NCI-H128 (cell line): Measurements from ENCODE around the gene PPP1R10.

Experiments
- DNase-seq: peaks from one replicate; lab custom pipeline; 2025; ENCODE audit not compliant: unreplicated experiment; lab: John Stamatoyannopoulos, UW

The PPP1R10 gene

DNA sequence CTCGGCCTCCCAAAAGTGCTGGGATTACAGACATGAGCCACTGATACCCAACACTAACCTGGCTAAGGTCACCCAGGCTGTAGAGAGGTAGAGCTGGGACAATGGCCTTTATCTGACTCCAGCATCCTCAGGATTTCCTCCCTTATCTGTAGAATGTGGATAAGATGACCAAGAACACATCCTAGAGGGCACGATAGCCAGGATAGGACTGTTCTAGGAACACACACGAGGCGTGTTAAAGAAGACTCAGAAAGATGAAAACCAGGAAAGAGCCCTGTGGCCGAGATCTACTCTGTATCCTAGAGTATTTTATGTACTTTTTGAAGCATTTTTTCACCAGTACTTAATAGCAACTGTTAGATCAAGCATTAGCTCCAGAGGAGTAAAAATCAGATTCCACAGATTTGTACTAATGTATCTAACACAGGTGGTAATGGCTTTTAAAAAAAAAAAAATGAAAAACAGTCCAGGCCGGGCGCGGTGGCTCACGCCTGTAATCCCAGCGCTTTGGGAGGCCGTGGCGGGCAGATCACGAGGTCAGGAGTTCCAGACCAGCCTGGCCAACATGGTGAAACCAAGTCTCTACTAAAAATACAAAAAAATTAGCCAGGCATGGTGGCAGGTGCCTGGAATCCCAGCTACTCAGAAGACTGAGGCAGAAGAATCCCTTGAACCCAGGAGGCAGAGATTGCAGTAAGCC, 17.3 kb downstream of the PPP1R10 start:
- DNase-seq, result no peak

DNA sequence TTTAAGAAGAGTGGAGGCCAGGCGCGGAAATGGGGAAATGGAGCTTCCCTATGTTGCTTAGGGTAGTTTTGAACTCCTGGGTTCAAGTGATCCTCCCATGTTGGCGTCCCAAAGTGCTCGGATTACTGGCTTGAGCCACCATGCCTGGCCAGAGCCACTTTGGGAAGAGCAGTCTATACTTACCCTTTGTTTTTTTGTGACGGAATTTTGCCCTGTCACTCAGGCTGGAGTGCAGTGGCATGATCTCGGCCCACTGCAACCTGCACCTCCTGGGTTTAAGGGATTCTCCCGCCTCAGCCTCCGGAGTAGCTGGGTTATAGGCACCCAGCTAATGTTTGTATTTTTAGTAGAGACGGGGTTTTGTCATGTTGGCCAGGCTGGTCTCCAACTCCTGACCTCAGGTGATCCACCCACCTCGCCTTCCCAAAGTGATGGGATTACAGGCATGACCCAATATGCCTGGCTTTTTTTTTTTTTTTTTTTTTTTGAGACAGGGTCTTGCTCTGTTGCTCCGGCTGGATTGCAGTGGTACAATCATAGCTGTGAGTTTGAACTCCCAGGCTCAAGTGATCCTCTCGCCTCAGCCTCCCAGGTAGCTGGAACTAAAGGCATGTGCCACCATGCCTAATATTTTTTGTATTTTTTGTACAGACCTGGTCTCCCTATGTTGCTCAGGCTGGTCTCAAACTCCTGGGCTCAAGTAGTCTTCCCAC, 18.0 kb downstream of the PPP1R10 start:
- DNase-seq, result no peak

DNA sequence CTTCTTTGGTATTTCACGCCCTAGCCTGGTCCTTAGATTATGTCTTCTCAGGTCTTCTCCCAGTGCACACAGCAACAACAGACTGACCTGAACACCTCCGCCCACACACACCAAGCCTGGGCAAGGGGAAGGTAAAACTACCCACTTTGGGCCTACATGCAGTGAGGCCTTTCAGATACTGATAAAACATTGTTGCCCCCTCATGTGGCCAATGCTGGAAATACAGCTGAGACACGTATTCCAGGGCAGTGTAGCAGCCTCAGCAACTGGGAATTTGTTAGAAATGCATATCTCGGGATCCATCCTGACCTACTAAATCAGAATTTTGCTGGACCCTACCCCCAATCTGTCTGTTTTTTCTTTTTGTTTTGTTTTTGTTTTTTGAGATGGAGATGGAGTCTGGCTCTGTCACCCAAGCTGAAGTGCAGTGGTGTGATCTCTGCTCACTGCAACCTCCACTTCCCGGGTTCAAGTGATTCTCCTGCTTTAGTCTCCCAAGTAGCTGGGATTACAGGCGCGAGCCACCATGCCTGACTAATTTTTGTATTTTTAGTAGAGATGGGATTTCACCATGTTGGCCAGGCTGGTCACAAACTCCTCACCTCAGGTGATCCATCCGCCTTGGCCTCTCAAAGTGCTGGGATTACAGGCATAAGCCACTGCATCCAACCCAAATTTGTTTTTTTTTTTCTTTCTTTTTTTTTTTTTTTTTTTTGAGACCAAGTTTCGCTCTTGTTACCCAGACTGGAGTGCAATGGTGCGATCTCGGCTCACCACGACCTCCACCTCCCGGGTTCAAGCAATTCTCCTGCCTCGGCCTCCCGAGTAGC, 19.5 kb downstream of the PPP1R10 start:
- DNase-seq, result peak; percentile 37

DNA sequence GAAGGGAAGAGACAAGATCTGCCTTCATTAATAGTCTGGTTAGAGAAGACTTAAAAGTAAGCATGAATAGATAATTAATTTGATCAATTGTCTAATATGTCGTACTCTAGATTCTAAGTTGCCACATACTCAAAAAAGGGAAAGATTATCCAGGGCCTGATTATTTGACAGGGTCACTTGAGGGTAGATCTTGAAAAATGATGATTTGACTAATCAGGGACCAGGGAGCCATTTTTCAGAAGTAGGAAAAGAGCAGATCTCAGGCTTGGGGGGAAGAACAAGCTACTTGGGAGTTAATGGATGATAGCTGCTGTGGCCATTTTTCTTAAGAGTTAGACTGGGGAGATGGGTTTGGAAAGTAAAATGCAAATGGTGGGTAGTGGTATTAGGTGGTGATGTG, 24.8 kb downstream of the PPP1R10 start:
- DNase-seq, result no peak

DNA sequence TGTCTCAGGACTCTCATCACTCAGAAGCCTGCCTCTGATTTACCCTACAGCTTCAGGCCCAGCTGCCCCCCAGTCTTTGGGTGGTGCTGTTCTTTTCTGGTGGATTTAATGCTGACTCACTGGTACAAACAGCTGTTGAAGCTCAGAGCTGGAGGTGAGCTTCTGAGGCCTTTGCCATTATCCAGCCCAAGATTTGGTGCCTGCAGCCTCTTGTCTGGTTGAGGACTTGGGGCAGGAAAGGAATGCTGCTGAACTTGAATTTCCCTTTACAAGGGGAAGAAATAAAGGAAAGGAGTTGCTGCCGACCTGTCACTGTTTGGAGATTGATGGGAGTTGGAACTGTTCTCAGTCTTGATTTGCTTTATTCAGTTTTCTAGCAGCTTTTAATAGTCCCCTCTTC, 26.0 kb downstream of the PPP1R10 start:
- DNase-seq, result no peak

DNA sequence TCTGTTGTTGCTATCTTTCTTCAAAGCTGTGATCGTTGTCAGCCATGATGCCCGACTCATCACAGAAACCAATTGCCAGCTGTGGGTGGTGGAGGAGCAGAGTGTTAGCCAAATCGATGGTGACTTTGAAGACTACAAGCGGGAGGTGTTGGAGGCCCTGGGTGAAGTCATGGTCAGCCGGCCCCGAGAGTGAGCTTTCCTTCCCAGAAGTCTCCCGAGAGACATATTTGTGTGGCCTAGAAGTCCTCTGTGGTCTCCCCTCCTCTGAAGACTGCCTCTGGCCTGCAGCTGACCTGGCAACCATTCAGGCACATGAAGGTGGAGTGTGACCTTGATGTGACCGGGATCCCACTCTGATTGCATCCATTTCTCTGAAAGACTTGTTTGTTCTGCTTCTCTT, 26.5 kb downstream of the PPP1R10 start:
- DNase-seq, result no peak

DNA sequence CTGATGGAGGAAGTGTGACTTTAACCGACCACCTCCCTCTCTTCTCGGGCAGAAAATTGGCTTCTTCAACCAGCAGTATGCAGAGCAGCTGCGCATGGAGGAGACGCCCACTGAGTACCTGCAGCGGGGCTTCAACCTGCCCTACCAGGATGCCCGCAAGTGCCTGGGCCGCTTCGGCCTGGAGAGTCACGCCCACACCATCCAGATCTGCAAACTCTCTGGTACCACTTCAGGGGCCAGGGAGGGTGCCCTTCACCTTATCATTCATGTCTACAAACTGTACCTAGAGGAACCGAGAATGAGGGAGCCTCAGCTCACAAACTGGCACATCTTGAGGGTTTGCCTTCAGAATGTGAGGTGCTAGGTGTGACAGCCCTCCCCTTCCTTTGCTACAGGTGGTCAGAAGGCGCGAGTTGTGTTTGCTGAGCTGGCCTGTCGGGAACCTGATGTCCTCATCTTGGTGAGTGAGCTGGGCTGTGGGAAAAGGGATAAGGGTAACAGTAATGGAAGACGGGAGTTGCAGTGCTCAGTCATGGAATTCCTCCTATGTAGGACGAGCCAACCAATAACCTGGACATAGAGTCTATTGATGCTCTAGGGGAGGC, 27.2 kb downstream of the PPP1R10 start:
- no peak for DNase-seq

DNA sequence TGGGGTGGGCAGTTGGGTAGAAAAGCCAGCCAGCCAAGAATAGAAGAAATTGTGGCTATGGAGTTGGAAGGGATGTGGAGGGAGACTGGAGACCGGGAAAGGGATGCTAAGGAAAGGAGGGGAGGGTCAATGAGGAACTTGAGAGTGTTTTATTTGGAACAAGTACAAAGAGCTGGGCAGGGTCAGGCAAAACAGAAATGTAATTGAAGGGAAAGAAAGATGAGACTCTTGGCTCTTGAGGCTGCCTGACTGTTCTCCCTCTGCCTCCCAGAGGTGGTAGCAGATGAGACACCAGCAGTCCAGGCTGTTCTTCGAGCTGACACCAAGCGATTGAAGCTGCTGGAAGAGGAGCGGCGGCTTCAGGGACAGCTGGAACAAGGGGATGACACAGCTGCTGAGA, 33.1 kb downstream of the PPP1R10 start:
- DNase-seq, result no peak

DNA sequence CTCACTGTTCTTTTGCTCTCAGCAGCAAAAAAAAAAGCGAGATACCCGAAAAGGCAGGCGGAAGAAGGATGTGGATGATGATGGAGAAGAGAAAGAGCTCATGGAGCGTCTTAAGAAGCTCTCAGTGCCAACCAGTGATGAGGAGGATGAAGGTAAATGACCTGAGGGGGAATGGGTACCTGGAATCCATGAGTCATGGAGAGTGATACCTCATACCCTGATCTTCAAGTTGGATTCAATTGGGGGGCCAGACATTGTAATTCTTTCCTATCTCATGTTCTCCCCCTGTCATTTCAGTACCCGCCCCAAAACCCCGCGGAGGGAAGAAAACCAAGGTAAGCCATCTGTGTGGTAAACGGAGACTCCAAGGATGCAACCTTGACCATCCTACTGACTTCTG, 39.0 kb downstream of the PPP1R10 start:
- DNase-seq, result no peak

DNA sequence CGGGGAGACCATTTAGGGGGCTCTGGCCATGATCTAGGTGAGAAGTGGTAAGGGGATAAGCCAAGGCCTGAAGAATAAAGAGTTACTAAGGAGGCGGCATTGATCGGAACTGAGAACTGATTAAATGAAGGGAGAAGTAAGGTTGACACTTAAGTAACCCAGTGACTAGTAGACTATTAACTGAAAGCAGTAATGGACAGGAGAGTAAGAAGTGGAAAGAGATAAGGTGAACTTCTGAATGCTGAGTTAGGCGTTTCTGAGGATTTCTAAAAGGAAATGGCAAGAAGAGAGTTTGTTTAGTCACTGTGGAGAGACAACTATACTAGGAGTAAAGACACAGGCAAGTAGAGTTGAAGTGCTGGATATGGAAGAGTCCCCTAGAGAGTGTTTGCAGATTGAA, 43.9 kb downstream of the PPP1R10 start:
- no peak for DNase-seq

DNA sequence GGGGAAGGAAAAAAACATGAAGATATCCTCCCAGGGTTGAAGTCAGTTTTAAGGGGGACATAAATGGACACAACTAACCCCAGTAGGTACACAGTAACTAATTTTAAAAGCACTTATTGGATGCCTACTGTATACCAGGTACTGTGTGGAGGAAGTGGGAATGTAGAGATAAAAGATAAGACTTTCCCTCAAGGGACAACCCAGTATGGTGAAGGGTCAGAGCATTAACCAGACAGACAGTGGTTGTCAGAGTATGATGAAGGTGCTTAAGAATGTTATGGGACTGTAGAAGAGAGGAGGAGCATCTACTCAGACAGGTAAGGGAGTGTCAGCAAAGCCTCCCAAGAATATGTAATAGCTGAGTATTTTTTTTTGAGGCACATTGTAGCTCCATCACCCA, 44.9 kb downstream of the PPP1R10 start:
- no peak for DNase-seq

DNA sequence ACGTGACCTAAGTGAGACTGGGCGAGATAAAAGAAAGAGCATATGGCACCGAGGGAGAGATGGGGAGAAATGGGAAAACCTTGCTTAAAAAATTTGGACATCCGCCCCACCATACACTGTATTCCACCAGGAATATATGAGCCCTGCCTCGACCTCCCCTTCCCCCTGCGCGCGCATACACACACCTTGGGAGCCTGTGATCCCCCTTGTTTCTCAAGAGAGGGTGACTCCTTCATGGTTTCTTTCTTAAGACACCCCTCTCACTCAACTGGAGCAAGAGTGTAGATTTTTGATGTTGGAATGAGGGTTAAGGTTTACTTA, 45.3 kb downstream of the PPP1R10 start:
- no peak for DNase-seq

DNA sequence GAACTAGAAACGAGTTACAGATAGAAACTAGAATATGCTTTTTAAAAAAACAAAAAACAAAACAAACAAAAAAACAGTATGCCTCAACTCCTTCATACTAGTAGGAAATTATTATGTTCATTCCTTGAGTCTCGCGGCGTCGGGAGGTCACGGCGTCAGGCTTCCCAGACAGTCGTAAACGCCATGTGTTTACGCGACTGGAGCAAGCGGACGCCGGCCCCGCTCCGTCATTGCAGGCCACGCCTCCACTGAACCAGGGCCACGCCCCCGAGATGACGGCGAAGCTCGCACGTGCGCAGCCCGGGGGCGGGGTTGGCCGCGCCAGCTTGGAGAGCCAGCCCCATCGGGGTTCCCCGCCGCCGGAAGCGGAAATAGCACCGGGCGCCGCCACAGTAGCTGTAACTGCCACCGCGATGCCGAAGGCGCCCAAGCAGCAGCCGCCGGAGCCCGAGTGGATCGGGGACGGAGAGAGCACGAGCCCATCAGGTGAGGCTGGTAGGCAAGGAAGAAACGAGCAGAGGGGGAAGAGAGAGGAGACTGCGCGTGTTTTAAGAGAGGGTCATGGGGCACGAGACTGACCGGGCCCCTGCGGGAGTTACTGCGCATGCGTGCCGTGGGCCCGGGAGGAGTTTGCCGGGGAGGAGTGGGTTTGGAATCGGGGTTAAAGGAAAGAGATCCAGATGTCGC, 45.8 kb downstream of the PPP1R10 start, which contains the start of gene ABCF1:
Gene ABCF1 (plus strand): TSS at position 368 of the 687 bp plus-strand sequence. CDS start 46 bp downstream, at position 414.
- DNase-seq, result peak; percentile 88

DNA sequence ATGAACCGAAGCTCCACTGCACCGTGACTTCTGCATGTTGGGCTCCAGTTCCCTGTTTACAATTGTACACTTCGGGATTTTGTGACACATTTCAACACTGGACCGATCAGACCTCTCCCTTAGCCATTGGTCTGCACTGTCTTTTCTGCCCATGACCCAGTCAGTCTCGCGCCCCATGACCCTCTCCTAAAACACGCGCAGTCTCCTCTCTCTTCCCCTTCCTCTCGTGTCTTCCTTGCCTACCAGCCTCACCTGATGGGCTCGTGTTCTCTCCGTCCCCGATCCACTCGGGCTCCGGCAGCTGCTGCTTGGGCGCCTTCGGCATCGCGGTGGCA, 46.3 kb downstream of the PPP1R10 start:
- DNase-seq, result no peak

DNA sequence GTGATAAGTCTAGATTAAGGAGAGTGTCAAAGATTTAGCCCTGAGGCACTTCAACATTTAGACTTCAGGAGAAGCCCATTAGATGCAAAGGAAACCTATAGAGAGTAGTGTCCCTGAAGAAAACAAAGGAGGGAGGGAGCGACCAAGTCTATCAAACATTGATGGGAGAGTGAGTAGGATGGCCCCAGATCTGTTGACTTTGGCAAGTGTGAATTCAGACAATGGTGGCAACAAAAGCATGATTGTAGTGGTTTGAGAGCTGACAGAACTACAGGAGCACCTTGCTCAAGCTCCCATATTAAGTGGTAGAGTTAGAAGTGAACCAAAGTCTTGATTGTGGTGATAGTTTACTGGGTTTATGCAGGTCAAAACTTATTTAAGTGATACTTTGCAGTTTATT, 46.8 kb downstream of the PPP1R10 start:
- no peak for DNase-seq

DNA sequence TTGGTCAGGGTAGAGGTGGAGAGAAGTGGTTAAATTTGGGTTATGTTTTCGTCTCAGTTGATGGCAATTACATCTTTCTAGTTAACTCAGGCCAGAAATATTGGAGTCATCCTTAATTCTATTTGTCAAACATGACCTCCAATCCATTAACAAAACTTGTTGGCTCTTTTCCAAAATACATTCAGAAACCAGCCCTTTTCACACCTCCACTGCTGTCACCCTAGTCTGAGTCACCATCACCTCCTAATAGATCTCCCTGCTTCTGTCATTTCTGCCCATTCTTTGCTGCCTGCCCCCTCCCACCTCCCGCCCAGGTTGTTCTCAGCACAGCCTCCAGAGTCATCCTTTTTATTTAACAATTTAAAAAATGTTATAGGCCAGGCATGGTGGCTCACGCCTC, 48.8 kb downstream of the PPP1R10 start:
- DNase-seq, result no peak

DNA sequence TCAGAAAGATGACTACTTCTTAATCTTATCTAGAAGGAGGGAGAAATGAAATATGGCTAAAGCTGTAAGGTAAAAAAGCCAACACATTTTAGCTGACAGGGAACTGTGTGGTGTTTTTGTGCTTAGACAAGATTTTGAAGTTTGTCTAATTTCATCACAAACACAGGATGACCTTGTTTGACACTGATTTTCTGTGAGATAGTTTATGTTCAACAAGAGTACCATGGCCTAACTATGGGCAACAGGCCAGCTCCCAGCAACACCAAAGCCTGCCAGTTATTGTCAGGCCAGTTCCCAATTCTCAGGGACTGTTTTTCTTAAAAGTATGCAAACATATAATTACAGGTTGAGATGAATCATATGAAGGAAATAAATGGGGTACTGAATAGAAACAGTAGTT, 51.3 kb downstream of the PPP1R10 start:
- no peak for DNase-seq

DNA sequence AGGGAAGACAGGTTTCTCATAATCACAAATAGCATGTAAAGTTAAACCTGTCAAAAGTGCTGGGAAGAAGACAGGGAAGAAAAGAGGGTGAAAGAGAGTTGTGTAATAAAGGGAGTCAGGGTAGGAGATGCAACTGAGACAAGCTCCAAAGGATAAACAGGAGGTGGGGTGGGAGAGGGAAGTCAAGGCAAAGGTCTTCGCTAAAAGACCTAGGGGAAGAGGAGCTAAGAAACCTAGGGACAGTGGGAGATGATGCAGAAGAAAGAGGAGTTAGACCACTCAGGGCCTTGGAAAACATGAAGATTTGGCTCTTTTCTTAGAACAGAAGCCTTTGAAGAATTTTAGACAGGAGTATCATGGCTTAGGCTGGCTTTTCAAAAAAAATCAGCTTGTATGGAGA, 52.9 kb downstream of the PPP1R10 start:
- DNase-seq, result no peak

DNA sequence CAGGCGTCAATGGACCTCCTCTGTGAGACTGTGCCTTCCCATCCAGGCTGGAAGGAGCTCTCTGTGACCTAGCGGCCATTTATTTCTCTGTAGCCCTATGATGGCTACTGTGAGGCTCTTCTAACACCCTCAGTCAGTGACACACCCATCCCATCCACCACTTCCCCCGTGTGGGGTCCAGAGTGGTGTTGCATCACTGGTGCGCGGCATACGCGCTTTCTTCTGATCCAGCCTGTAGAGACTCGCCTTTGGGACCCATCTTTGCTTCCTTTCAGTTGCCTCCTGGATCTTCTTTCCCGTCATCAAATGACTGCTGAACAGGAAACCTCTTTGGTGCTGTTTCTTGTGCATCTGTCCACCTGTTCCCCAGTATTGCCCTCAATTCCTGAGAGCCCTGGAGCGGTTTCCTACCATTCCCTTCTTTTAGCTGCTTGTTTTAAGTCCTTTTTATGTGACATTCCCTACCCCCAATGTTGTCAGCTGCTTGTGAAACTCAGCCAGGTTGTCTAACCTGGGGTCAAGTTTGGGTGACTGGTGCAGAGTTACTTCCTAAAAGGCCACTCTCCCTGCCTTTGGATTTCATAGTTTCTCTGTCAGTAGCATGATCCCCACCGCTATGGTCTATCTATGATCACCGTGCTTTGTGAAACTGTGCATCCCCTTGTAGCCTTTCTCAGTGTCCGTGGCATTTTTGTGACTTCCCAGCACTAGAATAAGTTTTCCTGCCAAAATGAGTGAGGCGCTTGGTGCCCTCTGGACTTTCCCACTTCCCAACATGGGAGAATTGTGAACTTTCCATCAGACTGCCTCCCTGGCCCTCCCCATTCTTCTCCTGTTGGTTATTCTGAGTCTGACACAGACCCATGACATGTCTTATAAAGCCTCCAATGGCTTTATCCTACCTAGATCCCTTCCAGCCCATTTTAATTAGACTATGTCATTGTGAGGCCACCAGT, 54.3 kb downstream of the PPP1R10 start:
- no peak for DNase-seq

DNA sequence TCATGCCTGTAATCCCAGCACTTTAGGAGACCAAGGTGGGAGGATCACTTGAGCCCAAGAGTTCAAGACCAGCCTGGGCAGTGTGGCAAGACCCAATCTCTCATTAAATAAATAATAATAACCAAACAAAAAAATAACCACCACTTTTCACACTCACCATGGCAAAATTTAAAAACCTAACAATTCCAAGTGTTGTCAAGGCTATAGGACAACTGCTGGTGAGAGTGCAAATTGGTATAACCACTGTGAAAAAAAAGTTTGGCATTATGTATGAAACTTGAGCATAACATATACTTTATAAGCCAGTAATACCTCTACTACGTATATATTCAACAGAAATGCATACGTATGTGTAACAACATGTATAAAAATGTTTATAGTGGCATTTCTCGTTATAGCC, 56.1 kb downstream of the PPP1R10 start:
- DNase-seq, result no peak
